ENCODE results near the gene EVI2B. TPM values are rescaled to one million over a fixed set of nuclear protein-coding genes. Genes with fewer than 3 reads are reported as not detected.
"Not testable (repeated sequence)": the region's sequence is repeated elsewhere in the genome, so short reads cannot be mapped to it uniquely, and the experiment has no call there.

Gene EVI2B
- total RNA-seq = 1 to 10 TPM; 1.2 to 5.0 (median 2.4) TPM

GRCh38 chr17:31313982-31314781 lies at the start of gene EVI2B:
Gene EVI2B (minus strand): TSS chr17:31314054. CDS start chr17:31305609, 8,445 bp downstream.
- no peak within 1 kb of the TSS for H3K4me3 ChIP-seq (ENCODE audit: low read depth, poor library complexity, severe bottlenecking)
- TF ChIP-seq CTCF (IDR thresholded peaks at IDR 0.05) = no peak
- TF ChIP-seq POLR2A (IDR thresholded peaks at IDR 0.05) = no peak
- intact Hi-C loops (cut with DNase I; ENCODE audit: low total_unique reads) = no loop called here
- DNase-seq (ENCODE audit: low spot score in 2 of 2) = no peak
- WGBS, 2 donors = 40 to 48% methylated on average over 3 of the region's 3 CpGs

GRCh38 chr17:31357839-31358394 lies 44.1 kb upstream of the EVI2B start:
- intact Hi-C loops (cut with DNase I; ENCODE audit: low total_unique reads) = no loop called here
- no peak for DNase-seq (ENCODE audit: low spot score in 2 of 2)
- no peak for TF ChIP-seq CTCF (IDR thresholded peaks at IDR 0.05)
- no peak for TF ChIP-seq POLR2A (IDR thresholded peaks at IDR 0.05)
- WGBS, 2 donors = 79 to 84% methylated on average over 3 of the region's 3 CpGs
- no peak overlapping the region for H3K4me3 ChIP-seq (ENCODE audit: low read depth, poor library complexity, severe bottlenecking)

GRCh38 chr17:31357091-31357490 lies 43.2 kb upstream of the EVI2B start:
- 65 to 72% methylated on average over 2 of the region's 2 CpGs for WGBS, 2 donors

GRCh38 chr17:31355935-31356334 lies 42.1 kb upstream of the EVI2B start:
- DNase-seq (ENCODE audit: low spot score in 2 of 2) = no peak
- intact Hi-C loops (cut with DNase I; ENCODE audit: low total_unique reads) = no loop called here
- WGBS, 2 donors = 54 to 69% methylated on average over 1 of the region's 1 CpG
- TF ChIP-seq CTCF (IDR thresholded peaks at IDR 0.05) (no peak), POLR2A (IDR thresholded peaks at IDR 0.05) (no peak)
- H3K4me3 ChIP-seq (ENCODE audit: low read depth, poor library complexity, severe bottlenecking) = no peak overlapping the region

More at GRCh38 chr17:31357091-31357490, 43.2 kb upstream of the EVI2B start:
- TF ChIP-seq POLR2A (IDR thresholded peaks at IDR 0.05) (no peak), CTCF (IDR thresholded peaks at IDR 0.05) (no peak)
- H3K4me3 ChIP-seq (ENCODE audit: low read depth, poor library complexity, severe bottlenecking) = no peak overlapping the region
- intact Hi-C loops (cut with DNase I; ENCODE audit: low total_unique reads) = no loop called here
- no peak for DNase-seq (ENCODE audit: low spot score in 2 of 2)

GRCh38 chr17:31349454-31349853 lies 35.6 kb upstream of the EVI2B start:
- TF ChIP-seq CTCF (IDR thresholded peaks at IDR 0.05) (no peak), POLR2A (IDR thresholded peaks at IDR 0.05) (no peak)
- no peak for DNase-seq (ENCODE audit: low spot score in 2 of 2)
- intact Hi-C loops (cut with DNase I; ENCODE audit: low total_unique reads) = no loop called here
- H3K4me3 ChIP-seq (ENCODE audit: low read depth, poor library complexity, severe bottlenecking) = no peak overlapping the region

- not testable (repeated sequence) for DNase-seq (ENCODE audit: low spot score in 2 of 2); H3K4me3 ChIP-seq (ENCODE audit: low read depth, poor library complexity, severe bottlenecking)
- 93 to 96% methylated on average over 13 to 16 of the region's 34 CpGs for WGBS, 2 donors
Observed at GRCh38 chr17:31345191-31345747, 31.4 kb upstream of the EVI2B start.

More at GRCh38 chr17:31345191-31345747, 31.4 kb upstream of the EVI2B start:
- intact Hi-C loops (cut with DNase I; ENCODE audit: low total_unique reads) = not testable (repeated sequence)

Data from lower leg skin (tissue), 4 donors.